IgD-negative memory B cell (primary cell): ENCODE results near the gene AHDC1. TPM values are rescaled to one million over a fixed set of nuclear protein-coding genes. Genes with fewer than 3 reads are reported as not detected.
"Not testable (repeated sequence)": the region's sequence is repeated elsewhere in the genome, so short reads cannot be mapped to it uniquely, and the experiment has no call there.

ENCODE experiments used
- H3K27ac Mint-ChIP-seq, 3 donors: one replicate each; pipeline ENCODE4 v1.8.0; 2020 to 2022; ENCODE audit warnings: mild to moderate bottlenecking in 3 of 3, mixed read lengths in 3 of 3, moderate library complexity in 1 of 3
- H3K27me3 Mint-ChIP-seq: one replicate; pipeline ENCODE4 v1.8.0; 2021; ENCODE audit warnings: mixed read lengths
- H3K36me3 Mint-ChIP-seq: one replicate; pipeline ENCODE4 v1.8.0; 2020; ENCODE audit warnings: mild to moderate bottlenecking, mixed read lengths
- H3K4me1 Mint-ChIP-seq, 3 donors: one replicate each; pipeline ENCODE4 v1.8.0; 2020 to 2022; ENCODE audit warnings: mixed read lengths in 3 of 3, mild to moderate bottlenecking in 1 of 3
- H3K4me3 Mint-ChIP-seq, 4 donors: one replicate each; pipeline ENCODE4 v1.8.0; 2020 to 2022; ENCODE audit warnings: mild to moderate bottlenecking in 4 of 4, mixed read lengths in 4 of 4, moderate library complexity in 3 of 4
- H3K9me3 Mint-ChIP-seq, 3 donors: one replicate each; pipeline ENCODE4 v1.8.0; 2020 to 2021; ENCODE audit warnings: mixed read lengths in 3 of 3, mild to moderate bottlenecking in 1 of 3
- polyA plus RNA-seq: library from polyadenylated mRNA; unstranded; fragments of 300-500 nt; fragmentation: Illumina TruSeq; gene quantifications from one replicate; pipeline ENCODE4 v1.2.3, GENCODE V29; 2021

The AHDC1 gene
- polyA plus RNA-seq, 1 donor from 2014 or later, result 1.1 TPM

GRCh38 chr1:27638805-27639204 is 34.9 kb upstream of the AHDC1 start:
- no peaks in the 10 kb centered on the region for H3K9me3 Mint-ChIP-seq
- H3K27me3 Mint-ChIP-seq, result no peaks in the 10 kb centered on the region
- H3K36me3 Mint-ChIP-seq, result no peaks in the 10 kb centered on the region
- peaks cover 15 to 20% (median 18%) of the 10 kb centered on the region in 3 donors for H3K4me1 Mint-ChIP-seq
- H3K4me3 Mint-ChIP-seq, result peak overlapping the region in 1 of 4 donors; percentile 17
- H3K27ac Mint-ChIP-seq, result peak overlapping the region in 1 of 3 donors; percentile 34

GRCh38 chr1:27638047-27638734 is 34.2 kb upstream of the AHDC1 start:
- Mint-ChIP-seq H3K36me3 (no peaks in the 10 kb centered on the region), H3K27me3 (no peaks in the 10 kb centered on the region), H3K9me3 (no peaks in the 10 kb centered on the region), H3K4me1 (peaks cover 18 to 21% (median 19%) of the 10 kb centered on the region in 3 donors), H3K4me3 (peak overlapping the region in 1 of 4 donors; percentile 5), H3K27ac (peak overlapping the region in 1 of 3 donors; percentile 34)

- Mint-ChIP-seq H3K27me3 (no peaks in the 10 kb centered on the region), H3K4me1 (peaks cover 43 to 47% (median 45%) of the 10 kb centered on the region in 3 donors), H3K4me3 (peak overlapping the region; percentile 5 to 93 (median 68)), H3K9me3 (no peaks in the 10 kb centered on the region), H3K27ac (peak overlapping the region; percentile 10 to 98 (median 70)), H3K36me3 (no peaks in the 10 kb centered on the region)
Measured at GRCh38 chr1:27635396-27636142, 31.6 kb upstream of the AHDC1 start.

GRCh38 chr1:27634985-27635367 is 31.0 kb upstream of the AHDC1 start, which contains the start of gene FGR:
FGR (minus strand) TSS chr1:27635185; CDS start chr1:27623916, 11,269 bp downstream.
- Mint-ChIP-seq H3K27me3 (no peaks in the 10 kb centered on the region), H3K4me3 (peak within 1 kb of the TSS; percentile 52 to 95 (median 86)), H3K9me3 (no peaks in the 10 kb centered on the region), H3K36me3 (no peaks in the 10 kb centered on the region), H3K27ac (peak within 1 kb of the TSS; percentile 46 to 98 (median 70)), H3K4me1 (peaks cover 46 to 49% (median 48%) of the 10 kb centered on the region in 3 donors)

DNA sequence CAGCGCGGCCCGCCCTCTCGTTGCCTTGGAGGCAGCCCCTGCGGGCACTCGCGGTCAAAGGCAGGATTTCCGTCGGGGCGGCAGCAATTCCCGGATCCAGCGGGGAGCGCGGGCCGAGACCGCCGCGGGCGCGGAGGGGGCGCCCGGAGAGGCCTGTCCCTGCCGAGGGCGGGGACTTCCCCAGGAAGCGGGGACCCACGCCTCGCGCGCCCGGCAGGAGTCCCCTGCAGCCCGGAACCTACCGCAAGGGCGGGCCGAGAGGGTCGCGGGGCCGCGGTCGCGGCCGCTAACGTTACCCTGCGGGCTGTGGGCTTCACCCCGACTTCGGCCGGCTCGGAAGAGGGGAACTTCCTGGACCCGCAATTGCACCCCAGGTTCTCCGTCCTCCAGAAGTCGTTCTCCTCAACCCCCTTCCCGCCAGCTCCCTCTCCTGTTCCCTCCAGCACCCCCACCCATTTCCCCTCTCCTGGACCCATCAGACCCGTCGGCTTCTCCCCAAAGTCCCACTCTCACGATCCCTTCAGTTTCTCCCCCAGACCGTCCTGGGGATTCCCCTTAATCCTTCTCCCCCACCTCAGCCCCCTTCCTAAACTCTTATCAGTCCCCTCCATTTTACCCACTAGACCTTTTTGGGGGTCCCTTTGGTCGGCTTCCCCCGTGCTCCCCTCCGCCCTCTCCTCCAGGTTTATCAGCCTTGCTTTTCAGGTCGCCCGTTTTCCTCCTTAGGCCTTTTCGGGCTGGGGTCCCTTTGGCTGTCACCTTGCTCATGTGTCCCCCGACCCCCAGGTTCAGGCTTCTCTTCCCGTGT is 30.4 kb upstream of the AHDC1 start:
- Mint-ChIP-seq H3K9me3 (no peaks in the 10 kb centered on the region), H3K27me3 (no peaks in the 10 kb centered on the region), H3K4me1 (peaks cover 48 to 54% (median 51%) of the 10 kb centered on the region in 3 donors), H3K27ac (peak overlapping the region in 2 of 3 donors; percentile 46 to 94), H3K36me3 (no peaks in the 10 kb centered on the region), H3K4me3 (peak overlapping the region; percentile 52 to 95 (median 86))

GRCh38 chr1:27633640-27634176 is 29.8 kb upstream of the AHDC1 start:
- H3K27me3 Mint-ChIP-seq, result no peaks in the 10 kb centered on the region
- peaks cover 52 to 59% (median 57%) of the 10 kb centered on the region in 3 donors for H3K4me1 Mint-ChIP-seq
- peak overlapping the region; percentile 70 to 90 (median 80) for H3K4me3 Mint-ChIP-seq
- no peaks in the 10 kb centered on the region for H3K9me3 Mint-ChIP-seq
- peak overlapping the region; percentile 53 to 94 (median 88) for H3K27ac Mint-ChIP-seq
- H3K36me3 Mint-ChIP-seq, result no peaks in the 10 kb centered on the region

GRCh38 chr1:27633298-27633610 is 29.3 kb upstream of the AHDC1 start:
- H3K4me1 Mint-ChIP-seq, result peaks cover 54 to 63% (median 60%) of the 10 kb centered on the region in 3 donors
- no peaks in the 10 kb centered on the region for H3K9me3 Mint-ChIP-seq
- H3K36me3 Mint-ChIP-seq, result no peaks in the 10 kb centered on the region
- H3K27me3 Mint-ChIP-seq, result no peaks in the 10 kb centered on the region
- peak overlapping the region; percentile 70 to 90 (median 80) for H3K4me3 Mint-ChIP-seq
- peak overlapping the region in 2 of 3 donors; percentile 88 to 94 for H3K27ac Mint-ChIP-seq

DNA sequence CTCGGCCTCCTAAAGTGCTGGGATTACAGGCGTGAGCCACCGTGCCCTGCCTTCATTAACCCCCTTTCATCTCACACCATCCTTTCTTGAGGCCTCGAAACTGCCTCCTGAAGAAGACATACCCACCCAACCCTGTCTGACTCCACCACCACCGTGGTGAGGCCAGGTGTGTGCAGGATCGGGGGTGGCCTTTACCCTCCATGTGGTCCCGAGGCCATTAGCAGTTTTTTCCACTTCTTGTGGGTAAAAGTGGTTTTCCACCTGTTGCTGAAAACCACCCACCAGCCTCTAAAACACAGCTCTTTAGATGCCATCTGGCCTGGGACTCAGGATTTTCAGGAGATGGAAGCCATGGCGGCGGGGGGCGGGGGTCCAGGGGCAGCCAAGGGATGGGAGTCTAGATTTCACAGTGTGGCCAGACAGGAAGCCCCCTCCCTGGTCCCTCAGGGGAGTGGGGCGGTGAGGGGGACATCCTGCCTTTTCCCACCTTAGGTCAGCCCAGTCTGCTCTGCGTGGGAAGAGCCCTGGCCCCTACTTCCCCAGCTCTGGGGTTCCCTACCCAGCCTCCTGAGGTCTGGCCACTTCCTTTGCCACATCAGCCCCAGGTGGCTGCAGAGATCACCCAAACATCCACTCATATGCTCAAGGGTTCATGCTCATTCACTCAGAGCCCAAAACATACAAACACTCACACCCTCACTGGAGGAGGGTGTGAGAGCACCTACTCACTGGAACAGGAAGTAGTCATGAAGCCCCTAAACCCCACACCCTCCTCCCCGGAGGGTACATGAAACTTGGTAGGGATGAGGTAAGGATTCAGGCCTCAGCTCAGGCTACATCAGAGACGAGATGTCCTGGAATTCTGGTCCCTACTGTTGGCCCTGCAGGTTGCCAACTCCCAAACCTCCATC is 28.7 kb upstream of the AHDC1 start:
- H3K27ac Mint-ChIP-seq, result peak overlapping the region; percentile 44 to 94 (median 81)
- H3K4me3 Mint-ChIP-seq, result peak overlapping the region; percentile 70 to 90 (median 80)
- no peaks in the 10 kb centered on the region for H3K36me3 Mint-ChIP-seq
- no peaks in the 10 kb centered on the region for H3K9me3 Mint-ChIP-seq
- H3K4me1 Mint-ChIP-seq, result peaks cover 49 to 63% (median 57%) of the 10 kb centered on the region in 3 donors
- H3K27me3 Mint-ChIP-seq, result no peaks in the 10 kb centered on the region

DNA sequence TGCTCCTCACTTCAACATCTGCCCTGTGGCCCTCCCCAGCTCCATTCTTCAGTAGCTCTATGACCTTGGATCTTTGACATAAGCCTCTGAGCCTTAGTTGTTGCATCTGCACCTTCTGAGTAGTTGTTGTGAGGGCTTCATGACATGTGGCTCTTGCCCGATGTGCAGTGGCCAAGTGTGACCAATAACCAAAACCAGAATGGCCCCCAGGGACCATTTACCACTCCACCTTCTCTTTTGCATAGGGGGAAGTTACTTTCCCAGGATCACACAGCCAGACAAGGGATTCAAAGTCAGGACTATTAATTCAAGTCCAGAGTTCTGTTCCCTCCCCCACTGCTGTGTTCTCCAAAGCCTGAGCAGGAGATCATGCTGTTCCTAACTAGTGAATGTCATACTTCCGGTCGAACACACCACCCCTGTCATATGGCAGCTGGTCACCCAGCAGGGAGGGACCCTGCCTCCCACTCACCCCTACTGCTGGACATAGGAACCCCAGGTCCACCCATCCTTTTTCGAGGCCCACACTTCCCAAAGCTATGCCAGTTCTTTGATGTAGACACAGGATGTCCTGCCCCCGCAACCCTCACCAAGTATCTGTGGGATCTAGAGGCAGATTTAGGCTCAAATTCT is 27.0 kb upstream of the AHDC1 start:
- peak overlapping the region; percentile 37 to 95 (median 94) for H3K27ac Mint-ChIP-seq
- no peaks in the 10 kb centered on the region for H3K9me3 Mint-ChIP-seq
- H3K4me1 Mint-ChIP-seq, result peaks cover 52 to 68% (median 62%) of the 10 kb centered on the region in 3 donors
- H3K27me3 Mint-ChIP-seq, result no peaks in the 10 kb centered on the region
- no peaks in the 10 kb centered on the region for H3K36me3 Mint-ChIP-seq
- H3K4me3 Mint-ChIP-seq, result peak overlapping the region; percentile 34 to 90 (median 59)

DNA sequence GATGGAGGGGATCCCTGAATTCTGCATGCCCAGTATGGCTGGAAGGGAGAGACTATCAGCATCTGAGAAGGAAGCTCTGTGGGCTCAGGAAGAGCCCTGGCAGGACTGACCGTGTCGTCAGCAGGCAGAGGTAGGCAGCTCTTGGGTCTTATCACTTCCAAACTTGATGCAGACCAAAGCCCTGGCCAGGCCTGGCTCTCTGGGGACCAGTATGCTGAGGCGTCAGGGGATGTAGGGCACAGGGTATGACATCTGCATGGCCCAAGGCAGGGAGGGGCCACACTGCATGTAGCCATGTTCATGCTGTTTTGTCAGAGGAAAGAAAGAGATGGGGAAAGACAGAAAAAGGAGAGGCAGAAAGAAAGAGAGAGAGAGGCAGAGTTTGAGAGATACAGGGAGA is 24.8 kb upstream of the AHDC1 start:
- Mint-ChIP-seq H3K27me3 (no peaks in the 10 kb centered on the region), H3K27ac (peak overlapping the region; percentile 7 to 94 (median 24)), H3K4me3 (peak overlapping the region in 2 of 4 donors; percentile 18 to 47), H3K4me1 (peaks cover 49 to 63% (median 62%) of the 10 kb centered on the region in 3 donors), H3K9me3 (no peaks in the 10 kb centered on the region), H3K36me3 (no peaks in the 10 kb centered on the region)

DNA sequence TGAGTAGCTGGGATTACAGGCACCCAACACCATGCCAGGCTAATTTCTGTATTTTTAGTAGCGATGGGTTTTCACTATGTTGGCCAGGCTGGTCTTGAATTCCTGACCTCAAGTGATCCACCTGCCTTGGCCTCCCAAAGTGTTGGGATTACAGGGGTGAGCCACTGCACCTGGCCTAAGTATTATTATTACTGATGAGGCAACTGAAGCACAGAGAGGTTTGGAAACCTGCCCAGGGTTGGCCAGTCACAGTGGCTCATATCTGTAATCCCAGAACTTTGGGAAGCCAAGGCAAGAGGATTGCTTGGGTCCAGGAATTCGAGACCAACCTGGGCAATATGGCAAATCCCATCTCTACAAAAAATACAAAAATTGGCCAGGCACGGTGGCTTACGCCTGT is 23.8 kb upstream of the AHDC1 start:
- peaks cover 42 to 54% (median 53%) of the 10 kb centered on the region in 3 donors for H3K4me1 Mint-ChIP-seq
- not testable (repeated sequence) for H3K4me3 Mint-ChIP-seq, H3K9me3 Mint-ChIP-seq, H3K36me3 Mint-ChIP-seq, H3K27ac Mint-ChIP-seq, H3K27me3 Mint-ChIP-seq

DNA sequence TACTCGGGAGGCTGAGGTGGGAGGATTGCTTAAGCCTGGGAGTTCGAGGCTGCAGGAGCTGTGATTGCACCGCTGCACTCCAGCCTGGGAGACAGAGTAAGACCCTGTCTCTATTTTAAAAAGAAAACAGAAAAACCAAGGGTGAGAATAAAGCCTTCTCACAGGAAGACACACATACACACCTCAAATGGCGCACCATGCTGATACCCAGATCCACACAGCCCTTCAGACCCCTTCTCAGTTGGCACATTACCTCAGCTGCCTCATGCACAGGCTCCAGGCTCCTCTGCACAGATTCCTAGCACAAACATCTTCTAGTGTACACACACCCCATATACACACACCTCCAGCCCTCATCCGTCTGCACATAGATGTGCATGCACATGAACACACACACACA is 23.1 kb upstream of the AHDC1 start:
- no peaks in the 10 kb centered on the region for H3K9me3 Mint-ChIP-seq
- no peaks in the 10 kb centered on the region for H3K36me3 Mint-ChIP-seq
- H3K27ac Mint-ChIP-seq, result peak overlapping the region in 2 of 3 donors; percentile 70 to 94
- H3K4me3 Mint-ChIP-seq, result peak overlapping the region in 2 of 4 donors; percentile 36 to 47
- H3K27me3 Mint-ChIP-seq, result no peaks in the 10 kb centered on the region
- H3K4me1 Mint-ChIP-seq, result peaks cover 37 to 49% (median 46%) of the 10 kb centered on the region in 3 donors
